Hepatocyte (in vitro differentiated cells): ENCODE results near the gene STAB2.

ENCODE experiments used
- CTCF ChIP-seq: fragments of 200-600 bp; sonication (generic); IDR thresholded peaks from 2 replicates; pipeline ENCODE4 v1.5.1; 2016; ENCODE audit warnings: antibody characterized with exemption, mild to moderate bottlenecking; ENCODE audit not compliant: poor library complexity
- EZH2 ChIP-seq: fragments of 200-600 bp; sonication (generic); IDR thresholded peaks from 2 replicates; pipeline ENCODE4 v1.6.1; 2016; ENCODE audit warnings: antibody characterized with exemption, mild to moderate bottlenecking, borderline replicate concordance

GRCh38 chr12:103725398-103725797 lies 138.3 kb downstream of the STAB2 start:
- TF ChIP-seq CTCF = no peak
- no peak for TF ChIP-seq EZH2
